Measurements from ENCODE around the gene EQTN.

DNA sequence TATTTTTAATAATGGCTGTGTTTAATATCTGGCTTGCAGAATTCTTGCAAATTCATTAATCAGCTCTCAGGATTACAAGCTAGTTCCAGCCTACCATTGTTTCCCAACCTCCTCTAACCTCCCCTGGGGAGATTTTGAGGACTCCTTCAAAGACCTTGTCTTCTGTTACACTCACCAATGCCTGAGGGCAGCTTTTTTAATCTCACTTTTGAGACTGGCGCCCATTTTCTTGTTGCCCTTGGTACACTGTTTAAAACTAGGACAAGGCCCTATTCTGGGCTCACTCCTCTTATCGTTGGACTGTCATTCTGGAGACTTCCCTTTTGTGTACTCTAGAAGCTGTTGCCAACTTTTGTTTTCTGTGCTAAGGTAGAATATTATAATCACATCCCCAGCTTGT is 13.6 kb upstream of the EQTN start:
- TF ChIP-seq, protein P1, sequence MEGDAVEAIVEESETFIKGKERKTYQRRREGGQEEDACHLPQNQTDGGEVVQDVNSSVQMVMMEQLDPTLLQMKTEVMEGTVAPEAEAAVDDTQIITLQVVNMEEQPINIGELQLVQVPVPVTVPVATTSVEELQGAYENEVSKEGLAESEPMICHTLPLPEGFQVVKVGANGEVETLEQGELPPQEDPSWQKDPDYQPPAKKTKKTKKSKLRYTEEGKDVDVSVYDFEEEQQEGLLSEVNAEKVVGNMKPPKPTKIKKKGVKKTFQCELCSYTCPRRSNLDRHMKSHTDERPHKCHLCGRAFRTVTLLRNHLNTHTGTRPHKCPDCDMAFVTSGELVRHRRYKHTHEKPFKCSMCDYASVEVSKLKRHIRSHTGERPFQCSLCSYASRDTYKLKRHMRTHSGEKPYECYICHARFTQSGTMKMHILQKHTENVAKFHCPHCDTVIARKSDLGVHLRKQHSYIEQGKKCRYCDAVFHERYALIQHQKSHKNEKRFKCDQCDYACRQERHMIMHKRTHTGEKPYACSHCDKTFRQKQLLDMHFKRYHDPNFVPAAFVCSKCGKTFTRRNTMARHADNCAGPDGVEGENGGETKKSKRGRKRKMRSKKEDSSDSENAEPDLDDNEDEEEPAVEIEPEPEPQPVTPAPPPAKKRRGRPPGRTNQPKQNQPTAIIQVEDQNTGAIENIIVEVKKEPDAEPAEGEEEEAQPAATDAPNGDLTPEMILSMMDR (IDR thresholded peaks at IDR 0.05 in 2 of 3, conservative IDR thresholded peaks at IDR 0.05 in 1 of 3; ENCODE audit: borderline replicate concordance in 1 of 3, insufficient read depth in 1 of 3, low read depth in 2 of 3, low read length in 2 of 3), result no peak
- TF ChIP-seq POLR2A (IDR thresholded peaks at IDR 0.05; ENCODE audit: borderline replicate concordance, extremely low read depth, insufficient read depth, insufficient read length) (no peak), ZNF274 (IDR thresholded peaks at IDR 0.05; ENCODE audit: low read depth, low read length) (no peak)
- TF ChIP-seq, protein P2, sequence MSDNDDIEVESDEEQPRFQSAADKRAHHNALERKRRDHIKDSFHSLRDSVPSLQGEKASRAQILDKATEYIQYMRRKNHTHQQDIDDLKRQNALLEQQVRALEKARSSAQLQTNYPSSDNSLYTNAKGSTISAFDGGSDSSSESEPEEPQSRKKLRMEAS (IDR thresholded peaks at IDR 0.05), result no peak
- TF ChIP-seq, protein P3, sequence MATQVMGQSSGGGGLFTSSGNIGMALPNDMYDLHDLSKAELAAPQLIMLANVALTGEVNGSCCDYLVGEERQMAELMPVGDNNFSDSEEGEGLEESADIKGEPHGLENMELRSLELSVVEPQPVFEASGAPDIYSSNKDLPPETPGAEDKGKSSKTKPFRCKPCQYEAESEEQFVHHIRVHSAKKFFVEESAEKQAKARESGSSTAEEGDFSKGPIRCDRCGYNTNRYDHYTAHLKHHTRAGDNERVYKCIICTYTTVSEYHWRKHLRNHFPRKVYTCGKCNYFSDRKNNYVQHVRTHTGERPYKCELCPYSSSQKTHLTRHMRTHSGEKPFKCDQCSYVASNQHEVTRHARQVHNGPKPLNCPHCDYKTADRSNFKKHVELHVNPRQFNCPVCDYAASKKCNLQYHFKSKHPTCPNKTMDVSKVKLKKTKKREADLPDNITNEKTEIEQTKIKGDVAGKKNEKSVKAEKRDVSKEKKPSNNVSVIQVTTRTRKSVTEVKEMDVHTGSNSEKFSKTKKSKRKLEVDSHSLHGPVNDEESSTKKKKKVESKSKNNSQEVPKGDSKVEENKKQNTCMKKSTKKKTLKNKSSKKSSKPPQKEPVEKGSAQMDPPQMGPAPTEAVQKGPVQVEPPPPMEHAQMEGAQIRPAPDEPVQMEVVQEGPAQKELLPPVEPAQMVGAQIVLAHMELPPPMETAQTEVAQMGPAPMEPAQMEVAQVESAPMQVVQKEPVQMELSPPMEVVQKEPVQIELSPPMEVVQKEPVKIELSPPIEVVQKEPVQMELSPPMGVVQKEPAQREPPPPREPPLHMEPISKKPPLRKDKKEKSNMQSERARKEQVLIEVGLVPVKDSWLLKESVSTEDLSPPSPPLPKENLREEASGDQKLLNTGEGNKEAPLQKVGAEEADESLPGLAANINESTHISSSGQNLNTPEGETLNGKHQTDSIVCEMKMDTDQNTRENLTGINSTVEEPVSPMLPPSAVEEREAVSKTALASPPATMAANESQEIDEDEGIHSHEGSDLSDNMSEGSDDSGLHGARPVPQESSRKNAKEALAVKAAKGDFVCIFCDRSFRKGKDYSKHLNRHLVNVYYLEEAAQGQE (IDR thresholded peaks at IDR 0.05; ENCODE audit: low read depth), result no peak

All from HCT116 (cell line).